NCI-H128 (cell line): ENCODE results near the gene ISCU.
"Not testable (repeated sequence)": the region's sequence is repeated elsewhere in the genome, so short reads cannot be mapped to it uniquely, and the experiment has no call there.

ENCODE experiments used
- DNase-seq: peaks from one replicate; lab custom pipeline; 2025; ENCODE audit not compliant: unreplicated experiment; lab: John Stamatoyannopoulos, UW

The ISCU gene

GRCh38 chr12:108586306-108586705 is 23.9 kb downstream of the ISCU start:
- DNase-seq: no peak

DNA sequence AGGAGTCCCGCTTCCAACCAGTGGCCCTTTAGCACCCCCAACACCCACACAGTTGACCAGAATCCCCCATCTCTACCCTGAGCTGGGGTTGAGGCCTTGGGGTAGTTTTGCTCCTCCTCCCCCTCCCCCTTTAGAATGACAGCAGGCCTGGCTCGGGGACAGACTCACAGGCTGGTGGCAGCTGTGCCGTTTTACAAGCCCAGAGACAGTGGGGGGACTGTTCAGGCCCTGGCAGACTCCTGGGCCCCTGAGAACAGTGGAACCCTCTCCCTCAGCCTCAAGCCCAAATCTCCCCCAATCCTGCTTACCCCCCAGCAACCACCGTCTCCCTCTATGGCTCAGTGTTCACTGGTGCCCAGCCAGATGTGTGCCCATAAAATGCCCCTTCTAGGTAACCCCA is 25.4 kb downstream of the ISCU start:
- no peak for DNase-seq

DNA sequence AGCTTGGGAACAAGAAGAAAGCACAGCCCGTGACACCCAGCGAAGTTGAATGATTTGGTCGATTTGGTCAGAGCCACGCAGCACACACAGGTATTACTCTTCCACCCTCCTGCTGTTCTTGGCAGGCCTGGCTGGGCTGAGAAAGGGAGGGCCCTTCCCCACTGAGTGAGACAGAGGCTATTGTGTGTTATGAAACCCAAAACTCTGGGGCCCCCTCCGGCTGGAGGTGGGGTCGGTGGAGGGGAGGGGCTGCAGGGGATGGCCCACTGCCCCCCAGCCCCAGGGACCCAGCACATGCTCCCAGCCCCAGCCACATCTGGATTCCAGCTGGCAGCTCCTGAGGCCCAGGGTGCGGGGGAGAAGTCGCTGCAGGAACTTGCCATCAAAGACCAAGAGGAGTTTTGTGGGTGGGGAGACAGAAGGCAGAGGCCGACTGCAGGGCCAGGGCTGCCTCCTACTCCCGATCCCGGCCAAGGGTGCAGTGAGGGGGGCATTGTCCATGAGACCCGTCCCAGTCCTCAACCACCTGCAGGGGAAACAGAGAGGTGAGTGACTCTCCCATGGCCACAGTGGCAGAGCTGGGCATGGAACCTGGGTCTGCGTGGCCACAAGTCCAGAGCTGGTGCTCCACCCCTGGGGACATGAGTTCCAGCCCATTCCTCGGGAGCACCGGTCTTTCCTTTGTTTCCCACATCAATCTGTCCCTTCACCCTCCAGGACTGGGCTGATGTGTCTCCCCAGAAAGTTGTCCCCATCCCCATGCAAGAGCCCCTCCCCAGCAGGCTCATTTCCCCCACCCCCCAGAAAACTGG is 26.8 kb downstream of the ISCU start:
- DNase-seq: no peak

DNA sequence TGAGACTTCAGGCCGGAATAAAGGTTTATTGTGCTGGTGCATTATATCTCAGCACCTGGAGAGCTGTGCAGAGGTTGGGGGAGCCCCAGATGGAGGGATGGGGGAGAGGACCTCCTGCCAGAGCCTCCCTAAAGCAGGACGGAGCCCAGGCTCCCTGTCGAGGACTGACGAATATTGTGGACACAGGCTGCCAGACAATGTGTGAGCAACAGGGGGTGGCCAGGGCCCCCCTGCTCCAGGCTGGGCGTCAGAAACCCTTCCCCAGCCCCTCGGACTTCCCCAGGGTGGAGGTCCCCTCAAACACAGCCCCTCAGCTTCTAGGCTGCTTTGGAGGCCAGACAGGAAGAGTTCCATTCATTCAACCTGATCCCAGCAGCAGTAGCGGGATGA is 27.4 kb downstream of the ISCU start:
- DNase-seq: no peak

DNA sequence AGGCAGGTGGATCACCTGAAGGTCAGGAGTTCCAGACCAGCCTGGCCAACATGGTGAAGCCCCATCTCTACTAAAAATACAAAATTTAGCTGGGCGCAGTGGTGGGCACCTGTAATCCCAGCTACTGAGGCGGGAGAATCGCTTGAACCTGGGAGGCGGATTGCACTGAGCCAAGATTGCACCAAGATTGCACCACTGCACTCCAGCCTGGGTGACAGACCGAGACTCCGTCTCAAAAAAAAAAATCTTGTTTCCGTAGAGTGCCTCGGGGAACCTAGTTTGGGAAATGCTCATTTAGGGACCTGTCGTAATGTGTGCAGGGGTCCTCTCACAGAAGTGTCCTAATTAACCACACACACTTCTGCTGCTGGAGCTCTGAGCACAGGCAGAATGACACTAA is 28.1 kb downstream of the ISCU start:
- not testable (repeated sequence) for DNase-seq

GRCh38 chr12:108591267-108591980 is 29.0 kb downstream of the ISCU start:
- no peak for DNase-seq

- no peak for DNase-seq
Measured at GRCh38 chr12:108592033-108592909, 29.9 kb downstream of the ISCU start.

DNA sequence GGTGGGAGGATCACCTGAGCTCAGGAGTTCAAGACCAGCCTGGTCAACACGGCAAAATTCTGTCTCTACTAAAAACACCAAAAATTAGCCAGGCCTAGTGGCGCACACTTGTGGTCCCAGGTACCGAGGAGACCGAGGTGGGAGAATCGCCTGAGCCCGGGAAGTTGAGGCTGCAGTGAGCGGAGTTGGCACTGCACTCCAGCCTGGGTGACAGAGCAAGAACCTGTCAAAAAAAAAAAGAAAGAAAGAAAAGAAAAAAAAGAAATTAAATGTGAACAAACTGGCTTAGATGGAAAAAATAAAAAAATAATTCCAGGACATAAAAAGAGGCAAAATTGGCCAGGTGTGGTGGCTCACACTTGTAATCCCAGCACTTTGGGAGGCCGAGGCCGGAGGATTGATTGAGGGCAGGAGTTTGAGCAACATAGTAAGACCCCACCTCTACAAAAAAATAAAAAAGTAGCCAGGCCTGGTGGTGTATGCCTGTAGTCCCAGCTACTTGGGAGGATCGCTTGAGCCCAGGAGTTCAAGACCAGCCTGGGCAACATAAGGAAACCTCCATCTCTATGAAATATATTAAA is 32.0 kb downstream of the ISCU start:
- DNase-seq: no peak

- no peak for DNase-seq
Measured at GRCh38 chr12:108594960-108595710, 32.7 kb downstream of the ISCU start.

- DNase-seq: no peak
Measured at GRCh38 chr12:108595711-108596647, 33.6 kb downstream of the ISCU start.

DNA sequence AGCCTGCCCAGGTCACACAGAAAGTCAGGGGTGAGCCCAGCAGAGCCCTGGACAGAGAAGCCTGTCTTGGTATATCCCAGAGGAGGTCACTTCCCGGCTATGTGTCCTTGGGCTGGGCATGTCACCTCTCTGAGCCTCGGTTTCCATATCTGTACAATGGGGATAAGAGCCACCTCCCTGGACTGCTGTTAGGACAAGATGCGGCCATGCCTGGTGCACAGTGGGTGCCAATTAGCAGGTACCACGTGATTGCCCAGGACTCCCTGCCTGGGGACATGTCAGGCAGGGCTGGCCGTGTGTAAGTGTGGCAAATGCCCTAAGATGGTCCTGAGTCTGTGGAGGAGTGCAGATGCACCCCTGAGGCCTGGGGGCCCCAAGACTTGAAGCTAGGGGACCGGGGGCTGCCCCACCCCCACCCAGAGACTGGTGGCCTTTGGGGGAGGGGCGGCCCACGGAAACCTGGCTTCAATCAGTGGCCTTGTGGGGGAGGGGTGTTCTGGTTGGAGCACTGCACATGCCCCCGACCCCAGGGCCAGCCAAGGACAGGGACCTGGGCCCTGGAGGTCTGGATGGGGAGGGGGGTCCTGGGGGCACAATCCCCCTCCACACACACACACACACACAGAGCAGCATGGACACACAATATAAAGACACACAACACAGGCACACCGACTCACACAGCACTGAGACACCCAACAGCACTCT is 34.6 kb downstream of the ISCU start:
- no peak for DNase-seq

GRCh38 chr12:108597559-108598471 is 35.4 kb downstream of the ISCU start, which contains the start of gene TMEM119:
TMEM119 (minus strand) TSS chr12:108598084; CDS start chr12:108592383, 5,701 bp downstream.
- no peak for DNase-seq

- DNase-seq: no peak
Measured at GRCh38 chr12:108598553-108599250, 36.3 kb downstream of the ISCU start.

GRCh38 chr12:108599541-108599940 is 37.1 kb downstream of the ISCU start:
- DNase-seq: no peak

- DNase-seq: no peak
Measured at GRCh38 chr12:108599948-108600701, 37.7 kb downstream of the ISCU start.

- DNase-seq: no peak
Measured at GRCh38 chr12:108600702-108601007, 38.3 kb downstream of the ISCU start.
